Measurements from ENCODE around the gene ACTN4.
"Not testable (repeated sequence)": the region's sequence is repeated elsewhere in the genome, so short reads cannot be mapped to it uniquely, and the experiment has no call there.

The ACTN4 gene

GRCh38 chr19:38766276-38767047, 119.0 kb downstream of the ACTN4 start:
- no peak for DNase-seq (ENCODE audit: low read depth in 2 of 2)

- DNase-seq (ENCODE audit: low read depth in 2 of 2), result peak; percentile 26 to 27
These were observed 122.3 kb downstream of the ACTN4 start for GRCh38 chr19:38769635-38770211.

- DNase-seq (ENCODE audit: low read depth in 2 of 2), result not testable (repeated sequence)
These were observed 122.9 kb downstream of the ACTN4 start for GRCh38 chr19:38770228-38770948.

- not testable (repeated sequence) for DNase-seq (ENCODE audit: low read depth in 2 of 2)
These were observed 123.5 kb downstream of the ACTN4 start for GRCh38 chr19:38770949-38771275.

- DNase-seq (ENCODE audit: low read depth in 2 of 2), result not testable (repeated sequence)
These were observed 124.1 kb downstream of the ACTN4 start for GRCh38 chr19:38771569-38771968.

GRCh38 chr19:38773469-38774177, 126.2 kb downstream of the ACTN4 start, which contains the start of gene LGALS7:
Gene LGALS7 (minus strand): TSS chr19:38773517. CDS start chr19:38773492, 25 bp downstream.
- no peak for DNase-seq (ENCODE audit: low read depth in 2 of 2)

- DNase-seq (ENCODE audit: low read depth in 2 of 2), result no peak
These were observed 126.9 kb downstream of the ACTN4 start for GRCh38 chr19:38774181-38774950.

- DNase-seq (ENCODE audit: low read depth in 2 of 2), result no peak
These were observed 131.3 kb downstream of the ACTN4 start for GRCh38 chr19:38778733-38779132.

GRCh38 chr19:38780443-38780842, 133.0 kb downstream of the ACTN4 start:
- DNase-seq (ENCODE audit: low read depth in 2 of 2), result no peak

GRCh38 chr19:38781058-38781457, 133.6 kb downstream of the ACTN4 start:
- no peak for DNase-seq (ENCODE audit: low read depth in 2 of 2)

All from fibroblast of skin of left quadriceps (primary cell).